ENCODE results near the gene VWA3B. TPM values are rescaled to one million over a fixed set of nuclear protein-coding genes. Genes with fewer than 3 reads are reported as not detected.
"Not testable (repeated sequence)": the region's sequence is repeated elsewhere in the genome, so short reads cannot be mapped to it uniquely, and the experiment has no call there.

Gene VWA3B
- total RNA-seq, 4 donors from 2014 or later = 0.12 to 2.5 TPM; not detected in 2

GRCh38 chr2:98122524-98122923 is 35.6 kb downstream of the VWA3B start:
- no peak overlapping the region for H3K4me3 ChIP-seq (ENCODE audit: low read depth, poor library complexity, severe bottlenecking)
- 63 to 66% methylated on average over 3 of the region's 3 CpGs for WGBS, 2 donors
- intact Hi-C loops (cut with DNase I; ENCODE audit: low total_unique reads) = no loop called here
- TF ChIP-seq POLR2A (IDR thresholded peaks at IDR 0.05) (no peak), CTCF (IDR thresholded peaks at IDR 0.05) (no peak)
- no peak for DNase-seq (ENCODE audit: low spot score in 2 of 2)

DNA sequence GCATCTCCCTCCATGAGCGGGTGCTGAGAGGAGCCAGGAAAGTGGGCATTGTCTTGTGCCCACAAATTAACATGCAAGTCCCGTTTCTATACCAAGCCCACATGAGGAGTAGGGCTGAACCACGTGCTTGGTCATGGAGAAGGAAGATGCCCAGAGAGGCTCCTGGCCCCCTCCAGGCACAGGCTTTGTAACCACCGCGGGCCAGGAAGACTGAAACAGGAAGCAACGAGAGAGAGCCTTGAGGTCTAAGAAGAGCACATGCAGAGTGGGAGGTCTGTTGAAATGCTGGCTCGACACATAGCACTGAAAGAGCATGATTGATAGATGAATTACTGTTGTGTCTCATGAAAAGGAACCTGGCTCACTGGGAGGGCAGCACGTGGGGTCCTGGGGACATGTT is 36.3 kb downstream of the VWA3B start:
- DNase-seq (ENCODE audit: low spot score in 2 of 2) = no peak
- intact Hi-C loops (cut with DNase I; ENCODE audit: low total_unique reads) = no loop called here
- TF ChIP-seq CTCF (IDR thresholded peaks at IDR 0.05) (no peak), POLR2A (IDR thresholded peaks at IDR 0.05) (no peak)
- no peak overlapping the region for H3K4me3 ChIP-seq (ENCODE audit: low read depth, poor library complexity, severe bottlenecking)
- 44 to 45% methylated on average over 8 of the region's 8 CpGs for WGBS, 2 donors

DNA sequence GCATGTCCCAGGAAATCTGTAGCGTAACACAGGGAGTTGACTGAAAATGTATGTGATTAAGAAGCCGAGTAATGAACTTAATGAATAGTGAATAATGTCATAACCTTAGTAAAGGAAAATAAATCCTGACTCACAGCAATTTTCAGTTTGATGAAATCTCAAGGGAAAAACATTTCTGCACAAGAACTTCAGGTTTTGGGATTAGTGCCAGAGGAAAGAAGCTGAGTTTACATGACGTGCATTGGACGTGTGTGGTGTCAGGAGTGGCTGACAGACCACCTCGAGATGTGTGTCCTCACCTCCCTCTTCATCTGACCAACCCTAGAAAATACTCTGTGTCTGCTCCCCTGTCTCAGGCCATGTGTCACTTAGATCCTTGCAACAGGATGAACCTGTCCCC is 39.1 kb downstream of the VWA3B start:
- no peak overlapping the region for H3K4me3 ChIP-seq (ENCODE audit: low read depth, poor library complexity, severe bottlenecking)
- no peak for DNase-seq (ENCODE audit: low spot score in 2 of 2)
- TF ChIP-seq CTCF (IDR thresholded peaks at IDR 0.05) (no peak), POLR2A (IDR thresholded peaks at IDR 0.05) (no peak)
- WGBS, 2 donors = 73 to 85% methylated on average over 5 of the region's 5 CpGs
- intact Hi-C loops (cut with DNase I; ENCODE audit: low total_unique reads) = no loop called here

- intact Hi-C loops (cut with DNase I; ENCODE audit: low total_unique reads) = no loop called here
- TF ChIP-seq CTCF (IDR thresholded peaks at IDR 0.05) = no peak
- WGBS, 2 donors = 46 to 62% methylated on average over 11 to 15 of the region's 15 CpGs
- peak in 1 of 2 donors; percentile 32 for DNase-seq (ENCODE audit: low spot score in 2 of 2)
- no peak overlapping the region for H3K4me3 ChIP-seq (ENCODE audit: low read depth, poor library complexity, severe bottlenecking)
Observed at GRCh38 chr2:98127229-98127989, 40.4 kb downstream of the VWA3B start.

DNA sequence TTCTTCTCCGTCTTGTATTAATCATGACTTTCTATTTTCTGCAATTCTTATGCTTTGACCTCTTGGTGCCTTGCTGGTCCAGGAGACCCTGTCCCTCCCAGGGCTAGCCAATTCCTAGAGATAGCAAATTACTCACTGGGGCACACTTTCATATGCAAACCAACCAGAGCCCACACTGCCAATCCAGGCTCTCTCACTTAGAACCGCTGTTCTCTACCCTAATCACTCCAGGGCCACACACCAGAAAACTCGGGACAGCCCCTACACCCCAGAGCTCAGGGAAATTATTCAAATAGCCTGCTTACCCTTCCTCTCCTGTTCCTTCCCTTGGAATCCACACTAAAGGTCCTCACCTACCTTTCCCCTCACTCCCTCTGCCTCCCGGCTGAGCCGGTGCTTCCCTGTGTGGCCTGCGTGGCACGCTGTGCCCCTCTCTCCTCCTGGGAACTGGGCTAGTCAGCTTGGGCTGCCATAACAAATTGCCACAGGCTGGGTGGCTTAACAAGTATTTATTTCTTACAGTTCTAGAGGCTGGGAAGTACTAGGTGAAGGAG is 41.7 kb downstream of the VWA3B start:
- no peak for DNase-seq (ENCODE audit: low spot score in 2 of 2)
- no peak overlapping the region for H3K4me3 ChIP-seq (ENCODE audit: low read depth, poor library complexity, severe bottlenecking)
- intact Hi-C loops (cut with DNase I; ENCODE audit: low total_unique reads) = no loop called here
- 85 to 92% methylated on average over 7 of the region's 7 CpGs for WGBS, 2 donors
- no peak for TF ChIP-seq POLR2A (IDR thresholded peaks at IDR 0.05)
- no peak for TF ChIP-seq CTCF (IDR thresholded peaks at IDR 0.05)

- DNase-seq (ENCODE audit: low spot score in 2 of 2); intact Hi-C loops (cut with DNase I; ENCODE audit: low total_unique reads); H3K4me3 ChIP-seq (ENCODE audit: low read depth, poor library complexity, severe bottlenecking): not testable (repeated sequence)
- WGBS, 2 donors = 71 to 78% methylated on average over 5 of the region's 5 CpGs
Observed at GRCh38 chr2:98130073-98130472, 43.1 kb downstream of the VWA3B start.
